Activated B cell treated with CpG ODN at 0.5 μM for 24 hours (primary cell): ENCODE data around the gene DSCAM. TPM values are rescaled to one million over a fixed set of nuclear protein-coding genes. Genes with fewer than 3 reads are reported as not detected.

Source experiments
- ATAC-seq: fragments of 200-7000 bp; cut with Tn5 transposase; one replicate; pipeline ENCODE4 v1.10.0; 2021; ENCODE audit warnings: low read depth, mild to moderate bottlenecking, moderate library complexity
- CTCF ChIA-PET: fragments of 350-600 bp; sonication (Branson Sonifier 250); formaldehyde crosslinking; loops from one replicate; lab custom pipeline; 2021; ENCODE audit warnings: antibody characterized with exemption; lab: Charles Lee
- POLR2A ChIA-PET: fragments of 350-600 bp; sonication (Branson Sonifier 250); formaldehyde crosslinking; loops from one replicate; lab custom pipeline; 2021; ENCODE audit warnings: antibody characterized with exemption; lab: Charles Lee
- DNase-seq: peaks from one replicate; pipeline ENCODE4 v3.0.0; 2022
- H3K27ac Mint-ChIP-seq: one replicate; pipeline ENCODE4 v1.8.0; 2020; ENCODE audit warnings: mixed read lengths
- H3K27me3 Mint-ChIP-seq: one replicate; pipeline ENCODE4 v1.8.0; 2021; ENCODE audit warnings: mixed read lengths
- H3K36me3 Mint-ChIP-seq: one replicate; pipeline ENCODE4 v1.8.0; 2021; ENCODE audit warnings: low read depth, mixed read lengths
- H3K4me1 Mint-ChIP-seq: one replicate; pipeline ENCODE4 v1.8.0; 2021; ENCODE audit warnings: mixed read lengths
- H3K4me3 Mint-ChIP-seq: one replicate; pipeline ENCODE4 v1.8.0; 2020; ENCODE audit warnings: mild to moderate bottlenecking, mixed read lengths
- H3K9me3 Mint-ChIP-seq: one replicate; pipeline ENCODE4 v1.8.0; 2020; ENCODE audit warnings: mixed read lengths
- CTCF ChIP-seq: fragments of 200-600 bp; IDR thresholded peaks from one replicate; pipeline ENCODE4 v1.8.0; 2022; ENCODE audit warnings: antibody characterized with exemption, mild to moderate bottlenecking
- intact Hi-C: fragments of 100-400 bp; cut with micrococcal nuclease; formaldehyde crosslinking; loops from one replicate; pipeline ENCODE4 v1.15.1; 2024
- total RNA-seq: library from RNA; stranded (reverse); gene quantifications from 2 replicates; pipeline ENCODE4 v1.2.3, GENCODE V29; 2022

DSCAM gene
- total RNA-seq, 1 donor from 2014 or later: not detected

- DNase-seq: no peak
- no peak for ATAC-seq
- Mint-ChIP-seq H3K36me3 (no peaks in the 10 kb centered on the region), H3K27ac (no peak overlapping the region), H3K4me1 (no peaks in the 10 kb centered on the region), H3K4me3 (no peak overlapping the region), H3K9me3 (peaks cover 3% of the 10 kb centered on the region), H3K27me3 (peaks cover 2% of the 10 kb centered on the region)
- TF ChIP-seq CTCF: no peak
- intact Hi-C loops: no loop called here
- POLR2A ChIA-PET: no interaction called here
- CTCF ChIA-PET: no interaction called here
Observed at GRCh38 chr21:40882192-40882915, 35.4 kb upstream of the DSCAM start.

GRCh38 chr21:40881767-40882166 is 34.8 kb upstream of the DSCAM start:
- Mint-ChIP-seq H3K27me3 (peaks cover 2% of the 10 kb centered on the region), H3K36me3 (no peaks in the 10 kb centered on the region), H3K4me3 (no peak overlapping the region), H3K27ac (no peak overlapping the region), H3K4me1 (no peaks in the 10 kb centered on the region), H3K9me3 (peaks cover 4% of the 10 kb centered on the region)
- intact Hi-C loops: no loop called here
- TF ChIP-seq CTCF: no peak
- DNase-seq: no peak
- POLR2A ChIA-PET: no interaction called here
- ATAC-seq: no peak
- CTCF ChIA-PET: no interaction called here

GRCh38 chr21:40871099-40871498 is 24.1 kb upstream of the DSCAM start:
- ChIA-PET CTCF (no interaction called here), POLR2A (no interaction called here)
- ATAC-seq (no peak), DNase-seq (no peak)
- Mint-ChIP-seq H3K4me3 (no peak overlapping the region), H3K27me3 (no peaks in the 10 kb centered on the region), H3K9me3 (peaks cover 20% of the 10 kb centered on the region), H3K4me1 (no peaks in the 10 kb centered on the region), H3K36me3 (no peaks in the 10 kb centered on the region), H3K27ac (no peak overlapping the region)
- intact Hi-C loops: no loop called here
- TF ChIP-seq CTCF: no peak

GRCh38 chr21:40863839-40864238 is 16.9 kb upstream of the DSCAM start:
- Mint-ChIP-seq H3K27me3 (no peaks in the 10 kb centered on the region), H3K27ac (no peak overlapping the region), H3K9me3 (peaks cover 4% of the 10 kb centered on the region), H3K36me3 (no peaks in the 10 kb centered on the region), H3K4me1 (no peaks in the 10 kb centered on the region), H3K4me3 (no peak overlapping the region)
- ChIA-PET POLR2A (no interaction called here), CTCF (no interaction called here)
- DNase-seq (no peak), ATAC-seq (no peak)
- intact Hi-C loops: no loop called here
- no peak for TF ChIP-seq CTCF

GRCh38 chr21:40858517-40858916 is 11.6 kb upstream of the DSCAM start:
- ChIA-PET POLR2A (no interaction called here), CTCF (no interaction called here)
- H3K36me3 Mint-ChIP-seq: no peaks in the 10 kb centered on the region
- ATAC-seq (no peak), DNase-seq (no peak)
- H3K4me1 Mint-ChIP-seq: no peaks in the 10 kb centered on the region
- no peak for TF ChIP-seq CTCF
- no peaks in the 10 kb centered on the region for H3K27me3 Mint-ChIP-seq
- no peak overlapping the region for H3K4me3 Mint-ChIP-seq
- no peak overlapping the region for H3K27ac Mint-ChIP-seq
- intact Hi-C loops: no loop called here
- H3K9me3 Mint-ChIP-seq: peaks cover 6% of the 10 kb centered on the region
